ENCODE results near the gene CALHM2. TPM values are rescaled to one million over a fixed set of nuclear protein-coding genes. Genes with fewer than 3 reads are reported as not detected.

Gene CALHM2
- polyA plus RNA-seq, 1 of the 3 experiments (the other 2 are of a cell fraction), result 0.10 TPM

DNA sequence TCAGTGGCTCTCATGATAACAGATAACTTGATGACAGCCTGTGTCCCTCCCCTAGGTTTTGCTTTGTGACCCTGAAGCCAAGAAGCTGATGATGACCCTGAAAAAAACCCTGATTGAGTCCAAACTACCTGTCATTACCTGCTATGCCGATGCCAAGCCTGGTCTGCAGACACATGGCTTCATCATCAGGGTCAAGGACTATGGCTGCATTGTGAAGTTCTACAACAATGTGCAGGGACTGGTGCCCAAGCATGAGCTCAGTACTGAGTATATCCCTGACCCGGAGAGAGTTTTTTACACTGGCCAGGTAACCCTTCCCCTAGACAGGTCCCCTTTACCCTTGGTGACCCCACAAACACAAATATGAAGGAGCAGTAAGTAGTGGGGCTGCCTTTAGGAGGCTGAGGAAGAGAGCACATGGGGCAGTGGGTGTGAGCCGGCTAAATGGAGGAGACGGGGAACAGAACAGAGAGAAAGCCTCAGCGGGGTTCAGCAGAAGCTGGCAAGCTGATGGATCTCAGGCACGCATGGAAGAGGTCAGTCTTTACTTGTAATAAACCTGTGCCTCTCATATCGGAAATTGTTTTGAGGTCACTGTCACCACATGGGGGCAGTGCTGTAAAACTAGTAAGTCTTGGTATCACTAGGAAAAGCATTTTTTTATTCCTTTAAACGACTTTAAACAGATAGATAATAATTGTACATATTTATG, 35.6 kb downstream of the CALHM2 start:
- Histone ChIP-seq H3K9me2 (no peaks in the 10 kb centered on the region), H3K4me3 (ENCODE audit: low read depth in 2 of 2, low read length in 1 of 2) (no peak overlapping the region), H3K4me2 (no peak overlapping the region), H2AFZ (ENCODE audit: low read depth) (no peak overlapping the region), H3F3A (replicated peaks; ENCODE audit: insufficient read depth) (peaks cover 3% of the 10 kb centered on the region), H3K27me3 (ENCODE audit: insufficient read depth) (no peaks in the 10 kb centered on the region), H4K20me1 (ENCODE audit: insufficient read depth) (0 out of 2 replicates have a peak, but pooled peaks cover 4% of the 10 kb centered on the region), H3K36me3 (replicated peaks in 1 of 2; ENCODE audit: control insufficient read depth in 1 of 2, insufficient read depth in 2 of 2, low read length in 1 of 2) (peaks cover 72 to 83% of the 10 kb centered on the region in 2 experiments), H3K27ac (ENCODE audit: low read depth in 2 of 2, low read length in 1 of 2) (no peak overlapping the region), H3K9me3 (no peaks in the 10 kb centered on the region), H3K79me2 (ENCODE audit: insufficient read depth) (no peaks in the 10 kb centered on the region; the same call in 1 of the 2 replicates), H3K9ac (no peak overlapping the region), H3K4me1 (ENCODE audit: control insufficient read depth in 1 of 2, insufficient read depth in 2 of 2, low read depth in 1 of 2, low read length in 1 of 2) (no peaks in the 10 kb centered on the region)
- WGBS (ENCODE audit: low lambda C conversion rate), result 60% methylated on average over 8 of the region's 8 CpGs
- TF ChIP-seq CTCF (IDR thresholded peaks at IDR 0.05) (peak; percentile 79), SMC3 (IDR thresholded peaks at IDR 0.05; ENCODE audit: low read depth, low read length) (peak; percentile 51), POLR2AphosphoS5 (IDR thresholded peaks at IDR 0.05; ENCODE audit: low read depth, low read length) (no peak), RAD21 (IDR thresholded peaks at IDR 0.05; ENCODE audit: low read length) (peak; percentile 69)
- ChIA-PET CTCF (interaction anchor here (0.6 to 7.1 kb wide), 40 partner anchors 14 to 293 kb away, joined by 3 to 83 read pairs (median 4); partner anchors contain the start of gene CALHM1), POLR2A (no interaction called here)
- DNase-seq, result peak; percentile 50

DNA sequence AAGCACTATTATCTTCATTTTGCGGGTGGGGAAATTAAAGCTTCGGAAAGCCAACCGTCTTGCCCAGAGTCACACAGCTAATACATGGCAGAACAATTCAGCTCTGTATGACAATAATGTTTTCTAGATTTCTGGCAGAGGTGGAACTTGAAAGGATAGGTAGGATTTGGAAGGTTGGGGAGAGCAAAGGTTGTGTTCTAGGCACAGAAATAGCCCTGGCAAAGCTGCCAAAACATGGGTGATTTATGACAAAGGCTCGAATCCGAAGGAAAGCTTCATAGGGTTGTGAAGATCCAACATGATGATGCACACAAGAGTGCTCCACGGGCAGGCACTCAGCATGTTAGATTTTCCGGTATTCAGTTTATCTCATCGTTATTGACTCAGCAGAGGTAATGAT, 36.6 kb downstream of the CALHM2 start:
- H2AFZ ChIP-seq (ENCODE audit: low read depth), result no peak overlapping the region
- no peak for DNase-seq
- H3K36me3 ChIP-seq (replicated peaks in 1 of 2; ENCODE audit: control insufficient read depth in 1 of 2, insufficient read depth in 2 of 2, low read length in 1 of 2), result peaks cover 76 to 80% of the 10 kb centered on the region in 2 experiments
- no peaks in the 10 kb centered on the region for H3K27me3 ChIP-seq (ENCODE audit: insufficient read depth)
- no peaks in the 10 kb centered on the region; the same call in 1 of the 2 replicates for H3K79me2 ChIP-seq (ENCODE audit: insufficient read depth)
- no peaks in the 10 kb centered on the region for H3K4me1 ChIP-seq (ENCODE audit: control insufficient read depth in 1 of 2, insufficient read depth in 2 of 2, low read depth in 1 of 2, low read length in 1 of 2)
- POLR2A ChIA-PET, result no interaction called here
- H3K9me3 ChIP-seq, result no peaks in the 10 kb centered on the region
- no peak overlapping the region for H3K27ac ChIP-seq (ENCODE audit: low read depth in 2 of 2, low read length in 1 of 2)
- no peaks in the 10 kb centered on the region for H3K9me2 ChIP-seq
- no peak for TF ChIP-seq ELF1 (IDR thresholded peaks at IDR 0.05)
- no peak for TF ChIP-seq GABPA (IDR thresholded peaks at IDR 0.05; ENCODE audit: low read depth)
- TF ChIP-seq USF2 (IDR thresholded peaks at IDR 0.05; ENCODE audit: borderline replicate concordance, low read depth, low read length), result no peak
- H4K20me1 ChIP-seq (ENCODE audit: insufficient read depth), result 0 out of 2 replicates have a peak, but pooled peaks cover 4% of the 10 kb centered on the region
- CTCF ChIA-PET, result interaction anchor here (0.9 to 7.1 kb wide), 17 partner anchors 13 to 271 kb away, joined by 3 to 83 read pairs (median 5); no protein-coding TSS in a partner anchor
- H3K4me2 ChIP-seq, result no peak overlapping the region
- no peak overlapping the region for H3K9ac ChIP-seq
- 88% methylated on average over 8 of the region's 8 CpGs for WGBS (ENCODE audit: low lambda C conversion rate)
- H3F3A ChIP-seq (replicated peaks; ENCODE audit: insufficient read depth), result peaks cover 3% of the 10 kb centered on the region
- no peak overlapping the region for H3K4me3 ChIP-seq (ENCODE audit: low read depth in 2 of 2, low read length in 1 of 2)
